HG03097 (cell line): ENCODE results near the gene LSM7.

ENCODE experiments used
- ATAC-seq: cut with Tn5 transposase; IDR thresholded peaks from one replicate; pipeline ENCODE4 v1.9.1; 2021; ENCODE audit not compliant: unreplicated experiment, low FRiP score

Gene LSM7

GRCh38 chr19:2338751-2339643 lies 10.6 kb upstream of the LSM7 start:
- no peak for ATAC-seq

GRCh38 chr19:2338055-2338615 lies 9.7 kb upstream of the LSM7 start:
- ATAC-seq: no peak

GRCh38 chr19:2337329-2337707 lies 8.9 kb upstream of the LSM7 start:
- ATAC-seq: no peak

- no peak for ATAC-seq
Observed at GRCh38 chr19:2336528-2337328, 8.3 kb upstream of the LSM7 start.

- no peak for ATAC-seq
Observed at GRCh38 chr19:2335848-2336247, 7.5 kb upstream of the LSM7 start.

- ATAC-seq: no peak
Observed at GRCh38 chr19:2334986-2335846, 6.8 kb upstream of the LSM7 start.

- no peak for ATAC-seq
Observed at GRCh38 chr19:2334426-2334825, 6.0 kb upstream of the LSM7 start.

GRCh38 chr19:2333807-2334211 lies 5.4 kb upstream of the LSM7 start:
- ATAC-seq: no peak

GRCh38 chr19:2333027-2333806 lies 4.8 kb upstream of the LSM7 start:
- no peak for ATAC-seq

GRCh38 chr19:2332341-2333026 lies 4.1 kb upstream of the LSM7 start:
- peak; percentile 38 for ATAC-seq

- ATAC-seq: no peak
Observed at GRCh38 chr19:2331601-2332246, 3.3 kb upstream of the LSM7 start.

GRCh38 chr19:2330632-2331284 lies 2.4 kb upstream of the LSM7 start:
- no peak for ATAC-seq

- ATAC-seq: no peak
Observed at GRCh38 chr19:2330255-2330631, 1.9 kb upstream of the LSM7 start.

GRCh38 chr19:2329501-2329916 lies 1.1 kb upstream of the LSM7 start:
- ATAC-seq: no peak

GRCh38 chr19:2329149-2329478 lies 728 bp upstream of the LSM7 start:
- no peak for ATAC-seq

GRCh38 chr19:2327773-2328400 lies 499 bp downstream of the LSM7 start:
- no peak for ATAC-seq

GRCh38 chr19:2326699-2327360 lies 1.6 kb downstream of the LSM7 start:
- no peak for ATAC-seq
